ENCODE results near the gene AFTPH.

AFTPH gene

GRCh38 chr2:64637000-64637635 lies 113.0 kb downstream of the AFTPH start:
- TF ChIP-seq CTCF (IDR thresholded peaks at IDR 0.05): no peak

- no peak for TF ChIP-seq CTCF (IDR thresholded peaks at IDR 0.05)
These were observed 113.8 kb downstream of the AFTPH start for GRCh38 chr2:64637931-64638330.

GRCh38 chr2:64638502-64639120 lies 114.5 kb downstream of the AFTPH start:
- no peak for TF ChIP-seq CTCF (IDR thresholded peaks at IDR 0.05)

GRCh38 chr2:64639691-64640090 lies 115.6 kb downstream of the AFTPH start:
- no peak for TF ChIP-seq CTCF (IDR thresholded peaks at IDR 0.05)

- TF ChIP-seq CTCF (IDR thresholded peaks at IDR 0.05): no peak
These were observed 116.3 kb downstream of the AFTPH start for GRCh38 chr2:64640153-64641044.

GRCh38 chr2:64641599-64641998 lies 117.5 kb downstream of the AFTPH start:
- TF ChIP-seq CTCF (IDR thresholded peaks at IDR 0.05): no peak

All from LNCAP (cell line).